ENCODE results near the gene CLC.
"Not testable (repeated sequence)": the region's sequence is repeated elsewhere in the genome, so short reads cannot be mapped to it uniquely, and the experiment has no call there.

CLC gene

GRCh38 chr19:39737891-39738290, at the start of gene CLC:
Gene CLC (minus strand): TSS chr19:39738029. CDS start chr19:39737952, 77 bp downstream.
- DNase-seq (ENCODE audit: low spot score): no peak

- no peak for DNase-seq (ENCODE audit: low spot score)
Measured at GRCh38 chr19:39780894-39781293, 43.1 kb upstream of the CLC start.

GRCh38 chr19:39778763-39779162, 40.9 kb upstream of the CLC start, which contains the start of gene LEUTX:
Gene LEUTX (plus strand): TSS chr19:39778854. CDS start chr19:39778921, 67 bp downstream.
- DNase-seq (ENCODE audit: low spot score): no peak

GRCh38 chr19:39768786-39769185, 31.0 kb upstream of the CLC start:
- no peak for DNase-seq (ENCODE audit: low spot score)

- no peak for DNase-seq (ENCODE audit: low spot score)
Measured at GRCh38 chr19:39768334-39768733, 30.5 kb upstream of the CLC start.

GRCh38 chr19:39765091-39766076, 27.6 kb upstream of the CLC start:
- peak; percentile 44 for DNase-seq (ENCODE audit: low spot score)

GRCh38 chr19:39761851-39762250, 24.0 kb upstream of the CLC start:
- DNase-seq (ENCODE audit: low spot score): not testable (repeated sequence)

- no peak for DNase-seq (ENCODE audit: low spot score)
Measured at GRCh38 chr19:39759457-39760184, 21.8 kb upstream of the CLC start.

GRCh38 chr19:39754971-39755370, 17.1 kb upstream of the CLC start:
- no peak for DNase-seq (ENCODE audit: low spot score)

GRCh38 chr19:39754544-39754943, 16.7 kb upstream of the CLC start:
- no peak for DNase-seq (ENCODE audit: low spot score)

- DNase-seq (ENCODE audit: low spot score): no peak
Measured at GRCh38 chr19:39752795-39753194, 15.0 kb upstream of the CLC start.

- DNase-seq (ENCODE audit: low spot score): no peak
Measured at GRCh38 chr19:39752390-39752789, 14.6 kb upstream of the CLC start.

GRCh38 chr19:39749981-39750380, 12.2 kb upstream of the CLC start:
- no peak for DNase-seq (ENCODE audit: low spot score)

GRCh38 chr19:39746836-39747529, 9.2 kb upstream of the CLC start:
- DNase-seq (ENCODE audit: low spot score): no peak

GRCh38 chr19:39745643-39746042, 7.8 kb upstream of the CLC start:
- no peak for DNase-seq (ENCODE audit: low spot score)

GRCh38 chr19:39740395-39740794, 2.6 kb upstream of the CLC start:
- no peak for DNase-seq (ENCODE audit: low spot score)

GRCh38 chr19:39738814-39739213, 985 bp upstream of the CLC start:
- DNase-seq (ENCODE audit: low spot score): no peak

GRCh38 chr19:39737351-39737750, 478 bp downstream of the CLC start:
- no peak for DNase-seq (ENCODE audit: low spot score)

GRCh38 chr19:39736088-39736487, 1.7 kb downstream of the CLC start:
- no peak for DNase-seq (ENCODE audit: low spot score)

- DNase-seq (ENCODE audit: low spot score): no peak
Measured at GRCh38 chr19:39735688-39736087, 2.1 kb downstream of the CLC start.

GRCh38 chr19:39733841-39734240, 4.0 kb downstream of the CLC start:
- DNase-seq (ENCODE audit: low spot score): no peak

GRCh38 chr19:39731685-39732084, 6.1 kb downstream of the CLC start:
- DNase-seq (ENCODE audit: low spot score): no peak

All from kidney capillary endothelial cell (primary cell).